Activated CD4-positive, alpha-beta T cell treated with anti-CD3 and anti-CD28 coated beads for 36 hours (primary cell): ENCODE data around the gene RNF148. TPM values are rescaled to one million over a fixed set of nuclear protein-coding genes. Genes with fewer than 3 reads are reported as not detected.
"Not testable (repeated sequence)": the region's sequence is repeated elsewhere in the genome, so short reads cannot be mapped to it uniquely, and the experiment has no call there.

Source experiments
- ATAC-seq: fragments of 200-7000 bp; cut with Tn5 transposase; one replicate; pipeline ENCODE4 v1.10.0; 2021; ENCODE audit warnings: mild to moderate bottlenecking, moderate library complexity
- CTCF ChIA-PET: fragments of 350-600 bp; sonication (Branson Sonifier 250); formaldehyde crosslinking; loops from one replicate; lab custom pipeline; 2021; ENCODE audit warnings: antibody characterized with exemption; lab: Charles Lee
- POLR2A ChIA-PET: fragments of 350-600 bp; sonication (Branson Sonifier 250); formaldehyde crosslinking; loops from one replicate; lab custom pipeline; 2021; ENCODE audit warnings: antibody characterized with exemption, inconsistent platforms; lab: Charles Lee
- DNase-seq: peaks from one replicate; pipeline ENCODE4 v3.0.0-alpha.2; 2020
- H3K27ac Mint-ChIP-seq: one replicate; pipeline ENCODE4 v1.8.0; 2021; ENCODE audit warnings: mixed read lengths
- H3K27me3 Mint-ChIP-seq: one replicate; pipeline ENCODE4 v1.8.0; 2021; ENCODE audit warnings: mixed read lengths
- H3K36me3 Mint-ChIP-seq: one replicate; pipeline ENCODE4 v1.8.0; 2021; ENCODE audit warnings: low read depth, mixed read lengths
- H3K4me1 Mint-ChIP-seq: one replicate; pipeline ENCODE4 v1.8.0; 2021; ENCODE audit warnings: mixed read lengths
- H3K4me3 Mint-ChIP-seq: one replicate; pipeline ENCODE4 v1.8.0; 2021; ENCODE audit warnings: mild to moderate bottlenecking, moderate library complexity, mixed read lengths
- H3K9me3 Mint-ChIP-seq: one replicate; pipeline ENCODE4 v1.8.0; 2021; ENCODE audit warnings: low read depth, mixed read lengths
- intact Hi-C, 2 experiments: fragments of 100-400 bp; cut with DNase I in 1 of 2; cut with micrococcal nuclease in 1 of 2; formaldehyde crosslinking; loops; one replicate each; pipeline versions ENCODE4 v1.14.2 to v1.15.1; 2022 to 2024; cut with DNase I, micrococcal nuclease
- total RNA-seq, 2 experiments: library from RNA; stranded (reverse); gene quantifications; one replicate each; pipeline ENCODE4 v1.2.3, GENCODE V29; 2021

The RNF148 gene
- total RNA-seq, 2 experiments from 2014 or later, result not detected

DNA sequence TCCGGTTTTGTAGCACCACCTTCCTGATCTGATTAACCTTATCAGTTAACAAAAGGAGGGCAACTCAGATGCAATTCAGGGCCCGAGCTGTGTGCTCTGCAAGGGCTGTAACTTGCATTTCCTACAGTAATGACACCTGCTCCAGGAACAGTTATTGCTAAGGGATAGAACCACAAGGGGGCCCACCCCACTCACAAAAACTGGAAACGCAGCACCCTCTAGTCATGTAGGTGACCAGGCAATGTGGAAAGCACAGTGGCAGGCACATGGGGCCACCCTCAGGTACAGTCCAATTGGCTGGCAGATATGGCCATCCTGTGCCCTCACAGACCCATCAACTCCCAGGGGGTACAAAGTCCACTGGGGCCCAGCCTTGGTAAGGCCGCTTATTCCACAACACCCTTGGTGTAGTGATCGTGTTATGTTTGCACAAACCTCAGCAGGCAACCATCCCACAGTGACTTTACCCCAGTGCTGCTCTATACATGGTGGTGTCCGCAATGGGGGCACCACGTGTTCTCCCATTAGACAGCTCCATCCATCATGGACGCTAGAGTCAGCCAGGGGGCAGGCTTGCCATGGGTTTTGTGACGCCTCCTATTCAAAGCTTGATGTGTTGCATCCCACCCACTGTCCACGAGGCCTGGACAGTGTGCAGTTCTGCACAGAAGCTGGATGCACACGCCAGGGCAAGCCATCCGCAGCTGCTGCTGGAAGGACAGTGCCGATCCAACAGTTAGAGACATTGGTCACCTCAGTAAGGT lies 13.2 kb downstream of the RNF148 start:
- no peak overlapping the region for H3K27ac Mint-ChIP-seq
- H3K36me3 Mint-ChIP-seq, result no peaks in the 10 kb centered on the region
- peaks cover 7% of the 10 kb centered on the region for H3K9me3 Mint-ChIP-seq
- intact Hi-C loops, result no loop called here
- H3K4me3 Mint-ChIP-seq, result no peak overlapping the region
- no peak for DNase-seq
- ATAC-seq, result no peak
- ChIA-PET CTCF (interaction anchor here (1.0 kb wide), 1 partner anchor 12 kb away, joined by 4 read pairs; no protein-coding TSS in a partner anchor), POLR2A (no interaction called here)
- no peaks in the 10 kb centered on the region for H3K4me1 Mint-ChIP-seq
- no peaks in the 10 kb centered on the region for H3K27me3 Mint-ChIP-seq

DNA sequence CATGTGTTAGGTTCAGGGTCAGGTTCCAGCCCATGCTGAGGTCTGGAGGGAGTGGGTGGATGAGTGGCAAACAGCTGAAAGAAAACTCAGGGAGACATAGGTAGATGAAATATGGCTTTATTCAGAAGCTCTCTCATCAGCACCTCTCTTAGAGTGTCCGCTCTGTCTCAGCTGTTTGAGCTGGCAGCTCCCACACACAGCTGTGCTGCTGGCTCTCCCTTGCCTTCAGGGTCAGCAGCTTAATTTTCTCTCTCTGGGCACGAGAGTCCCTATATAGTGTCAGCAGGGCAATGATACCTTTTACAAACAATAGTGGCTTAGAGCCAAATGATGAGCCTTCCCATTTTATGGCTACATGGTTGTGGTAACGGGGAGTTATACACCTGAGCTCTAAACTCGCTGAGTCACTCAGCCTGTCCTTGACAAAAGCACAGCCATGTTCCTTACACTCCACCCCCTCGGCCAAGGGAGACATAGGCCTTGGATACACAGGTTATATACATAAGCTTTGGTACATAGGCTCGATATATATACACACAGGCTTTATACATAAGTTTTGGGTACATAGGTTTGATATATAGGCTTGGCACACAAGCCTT lies 14.2 kb downstream of the RNF148 start:
- H3K27ac Mint-ChIP-seq, result no peak overlapping the region
- ChIA-PET CTCF (no interaction called here), POLR2A (interaction anchor here (0.6 kb wide), 1 partner anchor 567 kb away, joined by 3 read pairs; no protein-coding TSS in a partner anchor)
- no peaks in the 10 kb centered on the region for H3K27me3 Mint-ChIP-seq
- H3K9me3 Mint-ChIP-seq, result peaks cover 7% of the 10 kb centered on the region
- H3K4me3 Mint-ChIP-seq, result no peak overlapping the region
- no peaks in the 10 kb centered on the region for H3K4me1 Mint-ChIP-seq
- H3K36me3 Mint-ChIP-seq, result no peaks in the 10 kb centered on the region
- ATAC-seq, result no peak
- intact Hi-C loops, result no loop called here
- no peak for DNase-seq

DNA sequence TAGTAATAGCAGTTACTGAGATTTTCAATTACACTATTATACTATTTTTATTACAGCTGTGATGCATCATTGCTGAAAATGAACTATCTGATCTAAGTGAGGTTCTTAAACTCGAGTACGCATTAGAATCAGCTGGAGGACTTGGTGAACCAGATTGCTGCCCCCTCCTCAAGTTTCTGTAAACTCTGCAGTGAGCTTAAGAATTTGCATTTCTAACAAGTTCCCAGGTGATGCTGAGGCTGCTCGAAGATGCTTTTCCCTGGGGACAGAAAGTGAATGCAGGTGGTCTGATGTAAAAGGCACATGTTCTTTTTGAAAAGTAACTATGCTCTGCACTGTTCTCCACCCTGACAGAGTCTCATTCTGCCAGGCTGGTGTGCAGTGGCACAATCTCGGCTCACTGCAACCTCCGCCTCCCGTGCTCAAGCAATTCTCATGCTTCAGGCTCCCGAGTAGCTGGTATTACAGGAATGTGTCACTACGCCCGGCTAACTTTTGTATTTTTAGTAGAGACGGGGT lies 16.3 kb downstream of the RNF148 start:
- Mint-ChIP-seq H3K9me3 (peaks cover 2% of the 10 kb centered on the region), H3K27me3 (no peaks in the 10 kb centered on the region), H3K4me3 (no peak overlapping the region), H3K27ac (no peak overlapping the region), H3K4me1 (no peaks in the 10 kb centered on the region), H3K36me3 (no peaks in the 10 kb centered on the region)
- POLR2A ChIA-PET, result no interaction called here
- no peak for DNase-seq
- ATAC-seq, result no peak
- CTCF ChIA-PET, result no interaction called here
- intact Hi-C loops, result no loop called here

DNA sequence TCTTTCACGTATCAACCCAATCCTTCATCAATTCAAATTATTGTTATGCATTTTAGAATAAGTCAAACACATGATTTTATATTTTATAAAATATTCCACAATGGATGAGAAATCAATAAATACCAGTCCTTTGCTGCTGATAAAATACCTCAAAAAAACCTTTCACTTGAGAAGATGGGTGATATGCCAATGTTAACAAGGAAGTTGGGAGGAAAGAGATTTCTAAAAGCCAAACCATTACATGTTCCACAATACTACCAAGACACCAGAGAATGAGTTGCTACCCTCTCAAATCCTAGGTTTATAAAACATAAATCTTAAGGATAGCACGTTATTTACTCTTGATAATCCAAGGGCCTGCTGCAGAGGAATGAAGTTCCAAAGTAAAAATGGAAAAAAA lies 18.2 kb downstream of the RNF148 start:
- H3K27me3 Mint-ChIP-seq, result no peaks in the 10 kb centered on the region
- H3K36me3 Mint-ChIP-seq, result no peaks in the 10 kb centered on the region
- no peak overlapping the region for H3K4me3 Mint-ChIP-seq
- DNase-seq (no peak), ATAC-seq (no peak)
- CTCF ChIA-PET, result no interaction called here
- no peaks in the 10 kb centered on the region for H3K4me1 Mint-ChIP-seq
- peaks cover 2% of the 10 kb centered on the region for H3K9me3 Mint-ChIP-seq
- intact Hi-C loops, result no loop called here
- POLR2A ChIA-PET, result no interaction called here
- H3K27ac Mint-ChIP-seq, result no peak overlapping the region

DNA sequence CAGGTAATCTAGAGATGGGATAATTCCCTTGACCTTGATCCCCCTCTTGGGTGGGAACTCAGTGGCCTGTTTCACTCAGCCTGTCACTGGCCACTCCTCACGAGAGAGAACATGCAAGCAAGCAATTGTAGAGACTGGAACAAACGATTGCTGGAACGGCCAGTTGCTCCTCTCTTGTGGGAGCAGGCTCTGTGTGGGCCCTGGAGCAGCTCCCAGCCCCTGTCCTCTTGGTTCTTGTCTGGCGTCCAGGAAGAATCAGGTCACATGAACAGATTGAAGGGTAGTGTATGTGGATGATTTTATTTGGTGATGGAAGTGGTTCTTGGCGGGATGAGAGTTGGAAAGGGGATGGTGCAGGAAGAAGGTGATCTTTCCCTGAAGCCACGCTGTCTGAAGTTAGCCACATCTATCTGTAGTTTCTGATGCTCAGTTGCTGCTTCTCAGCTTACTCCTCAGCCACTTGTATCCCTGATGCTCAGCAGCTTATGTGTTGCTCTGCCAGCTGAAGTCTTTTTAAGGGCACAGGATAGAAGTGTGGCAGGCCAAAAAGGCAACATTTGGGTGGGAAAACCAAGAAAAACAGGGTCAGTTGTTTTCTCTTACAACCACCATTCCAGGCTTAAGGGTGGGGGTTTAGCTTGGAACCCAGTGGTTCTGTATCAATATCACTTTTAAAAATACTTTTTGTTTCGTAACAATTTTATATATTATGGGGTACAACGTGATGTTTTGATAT lies 19.7 kb downstream of the RNF148 start:
- Mint-ChIP-seq H3K27me3 (no peaks in the 10 kb centered on the region), H3K27ac (no peak overlapping the region), H3K4me3 (no peak overlapping the region), H3K9me3 (peaks cover 7% of the 10 kb centered on the region), H3K4me1 (no peaks in the 10 kb centered on the region), H3K36me3 (no peaks in the 10 kb centered on the region)
- DNase-seq (no peak), ATAC-seq (no peak)
- CTCF ChIA-PET, result no interaction called here
- POLR2A ChIA-PET, result no interaction called here
- intact Hi-C loops, result no loop called here

DNA sequence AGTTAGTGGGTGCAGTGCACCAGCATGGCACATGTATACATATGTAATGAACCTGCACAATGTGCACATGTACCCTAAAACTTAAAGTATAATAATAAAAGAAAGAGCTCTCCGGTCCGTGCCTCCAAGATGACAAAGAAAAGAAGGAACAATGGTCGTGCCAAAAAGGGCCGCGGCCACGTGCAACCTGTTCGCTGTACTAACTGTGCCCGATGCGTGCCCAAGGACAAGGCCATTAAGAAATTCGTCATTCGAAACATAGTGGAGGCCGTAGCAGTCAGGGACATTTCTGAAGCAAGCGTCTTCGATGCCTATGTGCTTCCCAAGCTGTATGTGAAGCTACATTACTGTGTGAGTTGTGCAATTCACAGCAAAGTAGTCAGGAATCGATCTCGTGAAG lies 21.5 kb downstream of the RNF148 start:
- H3K4me1 Mint-ChIP-seq, H3K36me3 Mint-ChIP-seq, intact Hi-C loops, H3K4me3 Mint-ChIP-seq, H3K27me3 Mint-ChIP-seq, H3K27ac Mint-ChIP-seq, CTCF ChIA-PET, DNase-seq, POLR2A ChIA-PET, H3K9me3 Mint-ChIP-seq, ATAC-seq: not testable (repeated sequence)

DNA sequence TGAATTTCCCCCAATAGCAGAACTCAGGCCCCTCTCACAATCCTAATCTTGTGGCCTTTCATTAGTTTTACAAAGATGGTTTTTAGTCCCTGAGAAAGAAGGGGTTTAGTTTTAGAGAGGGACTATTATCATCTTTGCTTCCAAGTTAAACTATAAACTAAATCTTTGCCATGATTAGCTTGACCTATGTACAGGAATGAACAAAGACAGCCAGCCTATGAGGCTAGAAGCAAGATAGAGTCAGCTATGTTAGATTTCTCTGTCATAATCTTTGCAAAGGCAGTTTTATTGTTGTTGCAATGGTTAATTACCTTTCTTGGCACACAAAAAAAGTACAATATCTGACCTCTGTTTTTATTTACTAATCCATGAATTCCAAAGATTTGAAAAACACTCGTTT lies 22.9 kb downstream of the RNF148 start:
- no peaks in the 10 kb centered on the region for H3K27me3 Mint-ChIP-seq
- no peaks in the 10 kb centered on the region for H3K4me1 Mint-ChIP-seq
- ChIA-PET POLR2A (no interaction called here), CTCF (no interaction called here)
- ATAC-seq (no peak), DNase-seq (no peak)
- intact Hi-C loops, result no loop called here
- H3K9me3 Mint-ChIP-seq, result peaks cover 5% of the 10 kb centered on the region
- H3K36me3 Mint-ChIP-seq, result no peaks in the 10 kb centered on the region
- H3K27ac Mint-ChIP-seq, result no peak overlapping the region
- no peak overlapping the region for H3K4me3 Mint-ChIP-seq

DNA sequence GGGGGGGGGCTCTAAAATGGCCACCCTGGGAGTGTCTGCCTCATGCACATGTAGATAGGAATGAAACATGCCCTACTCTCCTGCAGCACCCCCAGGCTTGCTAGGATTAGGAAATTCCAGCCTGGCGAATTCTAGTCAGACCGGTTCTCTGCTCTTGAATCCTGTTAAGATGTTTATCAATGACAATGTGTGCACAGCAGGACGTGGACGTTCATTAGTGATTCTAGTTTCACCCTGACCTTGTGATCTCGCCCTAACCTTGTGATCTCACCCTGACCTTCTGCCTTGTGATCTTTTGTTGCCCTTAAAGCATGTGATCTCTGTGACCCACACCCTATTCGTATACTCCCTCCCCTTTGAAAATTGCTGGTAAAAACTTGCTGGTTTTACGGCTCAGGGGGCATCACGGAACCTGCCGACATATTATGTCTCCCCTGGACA lies 23.4 kb downstream of the RNF148 start:
- H3K36me3 Mint-ChIP-seq, H3K27me3 Mint-ChIP-seq, CTCF ChIA-PET, POLR2A ChIA-PET, H3K4me1 Mint-ChIP-seq, DNase-seq, intact Hi-C loops, ATAC-seq, H3K9me3 Mint-ChIP-seq, H3K27ac Mint-ChIP-seq, H3K4me3 Mint-ChIP-seq: not testable (repeated sequence)

DNA sequence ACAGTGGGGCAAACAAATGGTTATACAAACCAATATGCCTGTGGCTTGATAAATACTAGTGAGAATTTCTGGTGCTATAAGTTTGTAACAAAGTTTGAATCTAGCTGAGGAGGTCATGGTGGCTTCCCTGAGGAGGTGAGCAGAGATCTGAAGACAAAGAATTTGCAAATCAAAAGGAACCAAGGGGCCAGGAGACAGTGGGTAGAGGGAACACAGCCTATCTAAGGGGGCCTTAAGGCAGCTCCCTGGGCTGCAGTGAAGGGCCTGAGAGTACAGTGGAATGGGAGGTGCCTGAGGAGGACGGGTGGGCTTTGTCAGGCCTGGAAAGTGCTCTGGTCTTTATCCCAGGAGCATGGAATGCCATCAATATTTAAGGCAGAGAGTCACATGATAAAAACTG lies 25.6 kb downstream of the RNF148 start:
- ATAC-seq (no peak), DNase-seq (no peak)
- Mint-ChIP-seq H3K27me3 (no peaks in the 10 kb centered on the region), H3K4me3 (no peak overlapping the region), H3K27ac (no peak overlapping the region), H3K4me1 (no peaks in the 10 kb centered on the region), H3K36me3 (no peaks in the 10 kb centered on the region), H3K9me3 (peaks cover 7% of the 10 kb centered on the region)
- POLR2A ChIA-PET, result no interaction called here
- intact Hi-C loops, result no loop called here
- CTCF ChIA-PET, result no interaction called here

DNA sequence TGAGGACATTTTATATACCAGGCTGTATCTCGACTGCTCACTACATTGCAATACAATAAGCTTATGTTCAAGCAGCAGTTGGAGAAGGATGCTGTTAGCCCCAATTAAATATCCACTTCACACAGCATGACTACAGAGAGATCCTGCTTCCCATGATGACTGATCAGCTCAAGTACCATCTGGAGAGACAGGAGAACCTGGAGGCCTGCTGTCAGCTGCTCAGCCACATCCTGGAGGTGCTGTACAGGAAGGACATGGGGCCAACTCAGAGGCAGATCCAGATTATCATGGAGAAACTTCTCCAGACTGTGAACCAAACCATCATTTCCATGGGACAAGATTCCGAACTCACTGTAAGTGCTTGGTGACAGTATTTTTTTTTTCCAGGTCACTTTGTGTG lies 26.3 kb downstream of the RNF148 start:
- H3K4me3 Mint-ChIP-seq, result no peak overlapping the region
- CTCF ChIA-PET, result no interaction called here
- POLR2A ChIA-PET, result no interaction called here
- no peaks in the 10 kb centered on the region for H3K27me3 Mint-ChIP-seq
- no peaks in the 10 kb centered on the region for H3K36me3 Mint-ChIP-seq
- intact Hi-C loops, result no loop called here
- peaks cover 7% of the 10 kb centered on the region for H3K9me3 Mint-ChIP-seq
- no peak overlapping the region for H3K27ac Mint-ChIP-seq
- DNase-seq (no peak), ATAC-seq (no peak)
- no peaks in the 10 kb centered on the region for H3K4me1 Mint-ChIP-seq

DNA sequence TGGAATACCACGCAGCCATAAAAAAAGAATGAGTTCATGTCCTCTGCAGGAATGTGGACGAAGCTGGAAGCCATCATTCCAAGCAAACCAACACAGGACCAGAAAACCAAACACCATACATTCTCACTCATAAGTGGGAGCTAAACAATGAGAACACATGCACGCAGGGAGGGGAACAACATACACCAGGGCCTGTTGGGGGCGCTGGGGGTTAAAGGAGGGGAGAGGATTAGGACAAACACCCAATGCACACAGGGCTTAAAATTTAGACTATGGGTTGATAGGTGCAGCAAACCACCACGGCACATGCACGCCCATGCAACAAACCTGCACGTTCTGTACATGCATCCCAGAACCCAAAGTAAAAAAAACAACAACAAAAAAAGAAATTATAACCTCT lies 27.1 kb downstream of the RNF148 start:
- no peak overlapping the region for H3K4me3 Mint-ChIP-seq
- ATAC-seq (no peak), DNase-seq (no peak)
- no peaks in the 10 kb centered on the region for H3K4me1 Mint-ChIP-seq
- intact Hi-C loops, result no loop called here
- ChIA-PET CTCF (no interaction called here), POLR2A (no interaction called here)
- no peaks in the 10 kb centered on the region for H3K27me3 Mint-ChIP-seq
- H3K36me3 Mint-ChIP-seq, result no peaks in the 10 kb centered on the region
- peaks cover 9% of the 10 kb centered on the region for H3K9me3 Mint-ChIP-seq
- no peak overlapping the region for H3K27ac Mint-ChIP-seq
